ENCODE data around the gene ZSWIM5. TPM values are rescaled to one million over a fixed set of nuclear protein-coding genes. Genes with fewer than 3 reads are reported as not detected.

ZSWIM5 gene
- total and polyA plus RNA-seq, 2 of the 8 experiments (the other 6 are each of a cell fraction or from before 2014, with no cell fraction given) = 2.5 to 3.9 TPM

- FAIRE-seq = no peak
- TF ChIP-seq POLR2A (IDR thresholded peaks at IDR 0.05; ENCODE audit: control extremely low read depth in 1 of 2, low read depth in 2 of 2, low read length in 2 of 2) = no peak
- TF ChIP-seq CTCF (IDR thresholded peaks at IDR 0.05; ENCODE audit: control extremely low read depth in 1 of 3, insufficient read depth in 1 of 3, low read depth in 1 of 3, low read length in 3 of 3) = no peak
- TF ChIP-seq JUN (IDR thresholded peaks at IDR 0.05; ENCODE audit: low read depth, low read length) = no peak
- no peak for TF ChIP-seq CEBPB (IDR thresholded peaks at IDR 0.05; ENCODE audit: low read depth, low read length)
- no peak for TF ChIP-seq RAD21 (IDR thresholded peaks at IDR 0.05 in 1 of 2, conservative IDR thresholded peaks at IDR 0.05 in 1 of 2; ENCODE audit: low read depth in 2 of 2, low read length in 2 of 2)
- TF ChIP-seq TAF7 (optimal IDR thresholded peaks at IDR 0.05; ENCODE audit: borderline replicate concordance, low read depth, low read length) = no peak
- TF ChIP-seq CHD1 (IDR thresholded peaks at IDR 0.05; ENCODE audit: low read depth, low read length) = no peak
- no peak for TF ChIP-seq TBP (IDR thresholded peaks at IDR 0.05; ENCODE audit: low read depth, low read length)
- TF ChIP-seq YY1 (IDR thresholded peaks at IDR 0.05; ENCODE audit: low read depth, low read length) = no peak
- no peak for TF ChIP-seq RFX5 (IDR thresholded peaks at IDR 0.05; ENCODE audit: borderline replicate concordance, low read depth, low read length)
- TF ChIP-seq HDAC2 (IDR thresholded peaks at IDR 0.05; ENCODE audit: borderline replicate concordance in 1 of 2, low read depth in 2 of 2, low read length in 2 of 2) = no peak
- no peak for TF ChIP-seq GABPA (IDR thresholded peaks at IDR 0.05; ENCODE audit: borderline replicate concordance, insufficient read depth, low read length)
- no peak for TF ChIP-seq KDM5A (IDR thresholded peaks at IDR 0.05; ENCODE audit: low read length)
Observed at GRCh38 chr1:45023663-45024062, 182.7 kb downstream of the ZSWIM5 start.

More at GRCh38 chr1:45023663-45024062, 182.7 kb downstream of the ZSWIM5 start:
- H4K5ac ChIP-seq (ENCODE audit: insufficient read length, low read depth, low read length) = no peak overlapping the region
- WGBS, 2 experiments (ENCODE audit: extremely low coverage in 1 of 2, insufficient coverage in 1 of 2, insufficient read length in 1 of 2, insufficient replicate concordance in 2 of 2, low coverage in 1 of 2, low lambda C conversion rate in 2 of 2, missing lambda C conversion rate in 1 of 2) = 73% methylated on average over 1 of the region's 1 CpG; no CpG with 5 or more reads in 1 of the 2 experiments
- no peak overlapping the region for H2AFZ ChIP-seq (ENCODE audit: low read length)
- no peaks in the 10 kb centered on the region for H3K79me1 ChIP-seq (ENCODE audit: low read depth, low read length)
- no peaks in the 10 kb centered on the region for H3K4me1 ChIP-seq (replicated peaks in 1 of 4; ENCODE audit: control insufficient read depth in 3 of 4, insufficient read depth in 4 of 4, low read length in 3 of 4)
- H2BK20ac ChIP-seq (ENCODE audit: low read length) = no peak overlapping the region
- H3K56ac ChIP-seq (replicated peaks; ENCODE audit: insufficient read length, low read depth, low read length) = no peak overlapping the region
- H4K20me1 ChIP-seq (replicated peaks in 1 of 2; ENCODE audit: control insufficient read depth in 1 of 2, insufficient read depth in 2 of 2, low read length in 2 of 2) = no peaks in the 10 kb centered on the region
- H3K79me2 ChIP-seq (ENCODE audit: control insufficient read depth in 1 of 2, insufficient read depth in 2 of 2, low read length in 2 of 2) = no peaks in the 10 kb centered on the region
- H3K23ac ChIP-seq (ENCODE audit: insufficient read length) = no peak overlapping the region
- H3K14ac ChIP-seq (ENCODE audit: insufficient read length) = no peak overlapping the region
- no peak overlapping the region for H4K91ac ChIP-seq (replicated peaks; ENCODE audit: insufficient read length, low read length)
- no peak overlapping the region for H3K4me3 ChIP-seq (ENCODE audit: extremely low read depth in 1 of 4, insufficient read depth in 2 of 4, low read depth in 3 of 4, low read length in 4 of 4)
- H2BK5ac ChIP-seq (ENCODE audit: low read depth, low read length) = no peak overlapping the region
- H3K9ac ChIP-seq (replicated peaks in 1 of 4; ENCODE audit: extremely low read depth in 1 of 4, low read depth in 3 of 4, low read length in 3 of 4) = no peak overlapping the region
- H4K8ac ChIP-seq (ENCODE audit: extremely low read depth, insufficient read depth, low read length) = no peak overlapping the region
- ChIA-PET CTCF (ENCODE audit: partially characterized antibody) (no interaction called here), POLR2A (ENCODE audit: partially characterized antibody) (no interaction called here)
- no peaks in the 10 kb centered on the region for H3K23me2 ChIP-seq (ENCODE audit: low read depth, low read length)
- H3K4me2 ChIP-seq (ENCODE audit: insufficient read depth in 1 of 2, low read depth in 2 of 2, low read length in 2 of 2) = no peak overlapping the region
- H2BK120ac ChIP-seq (replicated peaks; ENCODE audit: low read depth, low read length) = no peak overlapping the region
- no peak for DNase-seq (ENCODE audit: low read depth in 1 of 2, low spot score in 2 of 2)
- H3K27me3 ChIP-seq (replicated peaks in 1 of 4; ENCODE audit: control insufficient read depth in 3 of 4, extremely low read depth in 1 of 4, insufficient read depth in 3 of 4, low read length in 3 of 4) = no peaks in the 10 kb centered on the region
- no peak overlapping the region for H2AK5ac ChIP-seq (ENCODE audit: low read depth, low read length)
- H3K27ac ChIP-seq (ENCODE audit: low read depth, low read length) = no peak overlapping the region
- H2BK12ac ChIP-seq (ENCODE audit: low read depth, low read length) = no peak overlapping the region
- H3K36me3 ChIP-seq (ENCODE audit: control insufficient read depth in 2 of 4, insufficient read depth in 4 of 4, low read length in 3 of 4) = no peaks in the 10 kb centered on the region
- H3K4ac ChIP-seq (replicated peaks; ENCODE audit: insufficient read length, low read depth, low read length) = no peak overlapping the region
- no peak overlapping the region for H3K18ac ChIP-seq (ENCODE audit: extremely low read depth, low read length)
- H2BK15ac ChIP-seq (ENCODE audit: low read length) = no peak overlapping the region
- H3K9me3 ChIP-seq (ENCODE audit: insufficient read depth in 2 of 2, low read depth in 1 of 2, low read length in 1 of 2) = no peaks in the 10 kb centered on the region
